NAMALWA (cell line): ENCODE measurements around the gene PPP1R9B.

ENCODE experiments used
- DNase-seq: peaks from one replicate; pipeline ENCODE4 v3.0.0-alpha.2; 2015; ENCODE audit warnings: low spot score

PPP1R9B gene, protein sequence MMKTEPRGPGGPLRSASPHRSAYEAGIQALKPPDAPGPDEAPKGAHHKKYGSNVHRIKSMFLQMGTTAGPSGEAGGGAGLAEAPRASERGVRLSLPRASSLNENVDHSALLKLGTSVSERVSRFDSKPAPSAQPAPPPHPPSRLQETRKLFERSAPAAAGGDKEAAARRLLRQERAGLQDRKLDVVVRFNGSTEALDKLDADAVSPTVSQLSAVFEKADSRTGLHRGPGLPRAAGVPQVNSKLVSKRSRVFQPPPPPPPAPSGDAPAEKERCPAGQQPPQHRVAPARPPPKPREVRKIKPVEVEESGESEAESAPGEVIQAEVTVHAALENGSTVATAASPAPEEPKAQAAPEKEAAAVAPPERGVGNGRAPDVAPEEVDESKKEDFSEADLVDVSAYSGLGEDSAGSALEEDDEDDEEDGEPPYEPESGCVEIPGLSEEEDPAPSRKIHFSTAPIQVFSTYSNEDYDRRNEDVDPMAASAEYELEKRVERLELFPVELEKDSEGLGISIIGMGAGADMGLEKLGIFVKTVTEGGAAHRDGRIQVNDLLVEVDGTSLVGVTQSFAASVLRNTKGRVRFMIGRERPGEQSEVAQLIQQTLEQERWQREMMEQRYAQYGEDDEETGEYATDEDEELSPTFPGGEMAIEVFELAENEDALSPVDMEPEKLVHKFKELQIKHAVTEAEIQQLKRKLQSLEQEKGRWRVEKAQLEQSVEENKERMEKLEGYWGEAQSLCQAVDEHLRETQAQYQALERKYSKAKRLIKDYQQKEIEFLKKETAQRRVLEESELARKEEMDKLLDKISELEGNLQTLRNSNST

DNA sequence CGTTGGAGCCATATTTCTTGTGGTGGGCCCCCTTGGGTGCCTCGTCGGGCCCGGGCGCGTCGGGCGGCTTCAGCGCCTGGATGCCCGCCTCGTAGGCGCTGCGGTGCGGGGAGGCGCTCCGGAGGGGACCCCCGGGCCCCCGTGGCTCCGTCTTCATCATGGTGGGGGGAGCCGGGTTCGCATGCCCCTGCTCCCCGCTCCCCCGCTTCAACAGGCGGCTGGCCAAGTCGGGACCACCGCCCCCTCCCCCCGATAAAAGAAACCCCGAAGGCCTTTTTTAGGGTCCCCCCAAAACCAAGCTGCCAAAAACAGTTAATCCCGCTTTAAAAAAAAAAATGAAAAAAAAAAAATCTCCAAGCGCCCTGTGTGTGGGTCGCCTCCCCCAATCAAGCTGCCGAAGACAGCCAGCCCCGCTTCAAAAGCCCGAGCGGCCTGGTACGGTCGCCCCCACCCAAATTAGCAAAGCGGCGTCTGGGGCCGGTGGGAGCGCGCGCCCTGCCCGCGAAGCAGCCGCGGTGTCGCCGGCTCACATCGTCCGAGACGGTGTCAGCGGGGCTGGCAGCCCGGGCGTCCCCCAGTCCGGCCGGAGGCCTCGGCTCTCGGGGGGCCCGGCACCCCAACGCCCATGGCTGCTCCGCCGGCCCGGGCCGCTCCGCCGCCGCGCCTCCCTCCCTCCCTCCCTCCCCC is at the start of gene PPP1R9B:
PPP1R9B (minus strand) TSS at position 324 of the 687 bp plus-strand sequence; CDS start at position 160, 164 bp downstream.
- no peak for DNase-seq

GRCh38 chr17:50199803-50200456 is 49.5 kb upstream of the PPP1R9B start:
- peak; percentile 69 for DNase-seq

DNA sequence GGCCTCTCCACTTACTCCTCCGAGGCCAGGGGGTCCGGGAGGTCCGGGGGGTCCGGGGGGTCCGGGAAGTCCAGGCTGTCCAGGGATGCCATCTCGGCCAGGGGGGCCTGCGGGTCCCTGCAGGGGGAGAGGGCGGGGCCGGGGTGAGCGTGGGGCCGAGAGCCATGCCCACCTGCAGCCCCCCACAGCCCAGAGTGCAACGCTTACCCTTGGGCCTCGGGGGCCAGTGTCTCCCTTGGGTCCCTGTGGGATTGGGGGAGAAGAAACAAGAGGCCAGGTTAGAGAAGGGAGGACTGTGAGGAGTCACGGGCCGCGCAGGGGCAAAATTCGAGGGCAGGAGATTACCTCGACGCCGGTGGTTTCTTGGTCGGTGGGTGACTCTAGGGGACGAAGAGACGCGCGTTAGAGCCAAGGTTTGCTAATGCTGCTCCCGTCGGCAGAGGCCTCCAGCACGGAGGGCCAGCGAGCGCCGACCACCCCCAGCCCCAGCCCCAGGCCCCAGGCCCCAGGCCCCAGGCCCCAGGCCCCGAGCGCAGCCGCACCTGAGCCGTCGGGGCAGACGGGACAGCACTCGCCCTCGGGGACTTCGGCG is 48.8 kb upstream of the PPP1R9B start:
- DNase-seq = no peak

DNA sequence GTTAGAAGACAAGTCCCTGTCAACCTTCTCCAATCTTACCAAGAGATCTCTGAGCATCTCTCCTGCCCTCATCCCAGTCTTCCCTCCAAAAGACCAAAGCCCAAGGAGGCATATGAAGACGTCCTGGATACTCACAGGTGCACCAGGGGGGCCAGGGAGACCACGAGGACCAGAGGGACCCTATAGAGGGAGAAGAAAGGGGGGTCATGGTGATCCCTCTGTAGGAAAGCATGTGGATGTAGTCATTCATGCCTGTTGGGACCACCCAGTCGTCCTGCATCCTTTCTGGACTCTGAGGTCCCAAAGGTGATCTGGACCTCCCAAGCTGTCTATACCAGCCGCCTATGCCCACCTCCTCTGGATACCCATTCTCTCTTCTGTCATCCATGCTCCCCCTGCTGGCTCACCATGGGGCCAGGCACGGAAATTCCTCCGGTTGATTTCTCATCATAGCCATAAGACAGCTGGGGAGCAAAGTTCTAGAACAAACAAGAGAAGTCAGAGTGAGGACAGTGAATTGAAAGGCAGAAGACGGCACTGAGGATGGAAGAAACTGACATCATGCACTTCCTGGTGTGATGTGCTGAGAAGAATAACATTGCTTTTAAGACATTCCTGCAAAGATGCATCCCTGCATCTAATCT is 47.7 kb upstream of the PPP1R9B start:
- DNase-seq = peak; percentile 81

- DNase-seq = no peak
These were observed 46.3 kb upstream of the PPP1R9B start for GRCh38 chr17:50196826-50197225.

GRCh38 chr17:50196036-50196435 is 45.6 kb upstream of the PPP1R9B start:
- no peak for DNase-seq

DNA sequence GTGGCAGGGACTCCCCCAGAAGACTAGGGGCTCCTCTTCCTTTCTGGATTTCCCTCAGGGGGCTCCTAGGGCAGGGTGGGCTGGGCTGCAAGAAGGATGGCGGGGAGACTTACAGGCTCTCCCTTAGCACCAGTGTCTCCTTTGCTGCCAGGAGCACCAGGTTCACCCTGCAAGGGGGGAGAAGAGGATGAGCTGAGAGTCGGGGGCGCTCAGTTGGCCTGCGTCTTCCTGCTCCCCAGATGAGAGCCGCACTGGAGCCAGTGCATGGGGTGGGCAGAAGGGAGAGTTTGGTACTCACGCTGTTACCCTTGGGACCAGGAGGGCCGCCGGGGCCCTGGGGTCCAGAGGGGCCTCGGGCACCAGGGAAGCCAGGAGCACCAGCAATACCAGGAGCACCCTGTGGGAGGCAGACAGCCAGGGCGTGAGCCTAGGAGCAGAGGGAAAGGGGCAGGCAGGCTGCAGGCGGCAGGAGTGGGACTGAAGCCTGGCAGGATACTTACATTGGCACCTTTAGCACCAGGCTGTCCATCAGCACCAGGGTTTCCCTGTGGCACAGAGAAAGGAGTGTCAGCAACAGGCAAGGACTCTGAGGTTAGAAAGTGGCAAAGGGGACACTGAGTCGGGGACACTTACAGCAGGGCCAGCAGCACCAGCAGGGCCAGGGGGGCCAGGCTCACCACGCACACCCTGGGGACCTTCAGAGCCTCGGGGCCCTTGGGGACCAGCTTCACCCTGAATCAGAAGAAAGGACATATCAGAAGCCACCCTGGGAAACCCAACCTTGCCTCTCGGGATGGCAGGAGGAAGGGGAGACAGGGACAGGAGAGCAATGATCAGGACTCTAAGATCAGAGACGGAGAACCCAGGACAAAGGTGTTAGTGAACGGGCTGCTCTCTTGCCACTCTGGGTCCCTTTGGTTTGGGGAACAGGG is 44.7 kb upstream of the PPP1R9B start:
- DNase-seq = no peak

DNA sequence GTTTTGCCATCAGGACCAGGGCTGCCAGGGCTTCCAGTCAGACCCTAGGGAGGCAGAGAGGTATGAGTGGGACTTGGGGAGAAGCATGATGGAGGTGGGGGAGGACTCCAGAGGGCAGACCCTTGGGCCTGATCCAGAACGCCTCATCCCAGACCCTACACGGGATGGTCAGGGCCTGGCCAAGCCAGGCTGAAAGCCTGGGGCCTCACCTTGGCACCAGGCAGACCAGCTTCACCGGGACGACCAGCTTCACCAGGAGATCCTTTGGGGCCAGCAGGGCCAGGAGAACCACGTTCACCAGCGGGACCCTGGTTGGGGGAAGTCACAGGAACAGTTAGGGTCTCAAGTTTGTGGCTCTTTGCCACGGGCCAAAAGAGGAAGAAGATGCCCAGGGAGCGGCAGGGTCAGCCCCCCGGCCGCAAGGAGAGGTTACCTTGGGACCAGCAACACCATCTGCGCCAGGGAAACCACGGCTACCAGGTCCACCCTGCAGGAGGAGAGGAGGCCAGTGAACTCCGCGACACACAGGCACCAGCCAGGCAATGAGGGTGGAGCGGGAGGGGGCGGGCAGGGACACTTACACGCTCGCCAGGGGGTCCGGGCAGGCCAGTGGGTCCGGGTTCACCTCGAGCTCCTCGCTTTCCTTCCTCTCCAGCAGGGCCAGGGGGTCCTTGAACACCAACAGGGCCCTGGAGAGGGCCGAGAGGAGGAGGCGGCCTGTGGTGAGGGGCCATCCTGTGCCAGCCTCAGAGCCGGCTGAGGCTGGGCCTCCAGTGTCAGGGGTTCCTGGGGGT is 43.9 kb upstream of the PPP1R9B start:
- DNase-seq = no peak

DNA sequence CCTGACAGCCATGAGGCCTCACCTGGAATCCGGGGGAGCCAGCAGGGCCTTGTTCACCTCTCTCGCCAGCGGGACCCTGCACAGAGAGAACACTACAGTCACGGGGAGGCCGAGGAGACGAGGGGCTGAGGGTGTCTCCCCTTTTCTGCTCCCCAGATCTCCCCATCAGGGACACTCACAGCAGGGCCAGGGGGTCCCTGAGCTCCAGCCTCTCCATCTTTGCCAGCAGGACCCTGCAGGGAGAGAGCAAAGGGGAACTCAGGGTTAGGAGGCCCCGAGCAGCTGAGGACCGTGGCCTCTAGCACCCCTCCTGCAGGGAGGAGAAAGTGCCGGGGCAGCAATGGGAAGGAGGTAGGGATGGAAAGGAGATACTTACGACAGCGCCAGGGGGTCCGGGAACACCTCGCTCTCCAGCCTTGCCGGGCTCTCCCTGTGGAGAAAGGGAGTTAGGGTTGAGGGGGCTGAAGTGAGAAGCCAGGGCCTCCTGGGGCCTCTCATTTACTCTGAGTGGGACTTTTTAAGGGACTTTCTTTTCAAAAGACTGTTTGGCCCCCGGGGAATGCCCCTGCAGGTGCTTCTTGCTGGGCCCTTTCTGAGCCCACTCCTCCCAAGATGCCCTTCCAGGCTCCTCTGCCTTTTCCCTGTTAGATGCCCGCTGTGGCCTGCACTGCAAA is 42.3 kb upstream of the PPP1R9B start:
- DNase-seq = no peak

GRCh38 chr17:50192144-50192617 is 41.7 kb upstream of the PPP1R9B start:
- DNase-seq = no peak

- no peak for DNase-seq
These were observed 41.1 kb upstream of the PPP1R9B start for GRCh38 chr17:50191359-50192143.

GRCh38 chr17:50190603-50191358 is 40.3 kb upstream of the PPP1R9B start:
- DNase-seq = no peak

DNA sequence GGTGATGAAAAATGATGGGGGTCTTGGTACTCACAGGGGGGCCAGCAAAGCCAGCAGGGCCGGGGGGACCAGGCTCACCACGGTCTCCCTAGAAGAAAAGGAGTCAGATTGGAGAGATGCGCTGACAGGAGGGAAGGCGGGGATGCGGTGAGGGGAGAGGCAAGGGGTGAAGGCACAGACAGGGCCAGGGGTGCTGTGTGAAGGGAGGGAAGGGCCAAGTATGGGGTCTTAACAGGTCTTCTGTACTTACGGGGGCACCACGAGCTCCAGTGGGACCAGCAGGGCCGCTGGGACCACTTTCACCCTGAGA is 39.8 kb upstream of the PPP1R9B start:
- no peak for DNase-seq

DNA sequence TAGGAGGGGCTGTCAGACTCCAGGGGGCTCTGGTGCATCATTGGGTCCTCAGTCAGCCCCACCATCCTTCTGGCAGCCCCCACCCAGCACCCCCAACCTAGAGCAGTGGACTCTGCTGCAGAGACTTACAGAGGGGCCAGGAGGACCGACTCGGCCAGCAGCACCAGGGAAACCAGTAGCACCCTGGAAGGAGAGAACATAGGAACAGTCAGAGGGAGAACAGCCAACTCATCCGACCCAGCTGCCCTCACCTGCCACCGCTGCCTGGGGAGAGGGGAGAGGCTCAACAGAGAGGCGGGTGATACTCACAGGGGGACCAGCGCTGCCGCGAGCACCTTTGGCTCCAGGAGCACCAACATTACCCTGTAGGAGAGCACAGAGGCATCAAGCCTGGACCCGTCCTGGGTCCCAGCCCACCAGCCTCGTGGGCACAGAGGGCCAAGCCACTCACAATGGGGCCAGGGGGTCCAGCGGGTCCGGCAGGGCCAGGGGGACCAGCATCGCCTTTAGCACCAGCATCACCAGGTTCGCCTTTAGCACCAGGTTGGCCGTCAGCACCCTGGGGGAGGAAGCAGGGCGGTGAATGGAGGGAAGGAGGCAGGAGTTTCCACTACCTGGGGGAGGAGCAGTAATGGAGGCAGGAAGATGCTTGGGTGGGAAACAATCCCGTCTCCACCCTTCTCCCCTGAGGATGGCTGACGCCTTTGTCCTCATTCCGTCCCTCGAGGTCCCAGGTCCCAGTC is 39.2 kb upstream of the PPP1R9B start:
- DNase-seq = no peak

DNA sequence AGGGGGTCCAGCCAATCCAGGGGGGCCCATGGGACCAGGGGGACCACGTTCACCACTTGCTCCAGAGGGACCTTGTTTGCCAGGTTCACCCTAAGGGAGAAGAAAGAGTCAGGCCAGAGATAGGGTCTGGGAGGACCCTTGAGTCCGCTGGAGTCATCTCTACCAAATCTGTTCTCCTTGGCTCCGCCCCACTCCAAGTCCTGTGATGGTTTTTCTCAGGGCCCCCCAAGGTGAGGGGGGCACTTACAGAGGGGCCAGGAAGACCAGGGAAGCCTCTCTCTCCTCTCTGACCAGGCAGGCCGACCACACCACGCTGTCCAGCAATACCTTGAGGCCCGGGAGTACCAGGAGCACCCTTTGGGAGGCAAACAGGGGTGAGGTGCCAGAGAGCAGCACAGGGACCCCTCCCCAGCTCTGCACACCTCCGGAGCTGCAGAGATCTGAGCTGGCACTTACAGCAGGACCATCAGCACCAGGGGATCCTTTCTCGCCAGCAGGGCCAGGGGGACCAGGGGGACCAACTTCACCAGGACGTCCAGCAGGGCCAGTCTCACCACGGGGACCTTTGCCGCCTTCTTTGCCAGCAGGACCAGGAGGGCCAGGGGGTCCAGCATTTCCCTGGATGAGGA is 38.6 kb upstream of the PPP1R9B start:
- no peak for DNase-seq

DNA sequence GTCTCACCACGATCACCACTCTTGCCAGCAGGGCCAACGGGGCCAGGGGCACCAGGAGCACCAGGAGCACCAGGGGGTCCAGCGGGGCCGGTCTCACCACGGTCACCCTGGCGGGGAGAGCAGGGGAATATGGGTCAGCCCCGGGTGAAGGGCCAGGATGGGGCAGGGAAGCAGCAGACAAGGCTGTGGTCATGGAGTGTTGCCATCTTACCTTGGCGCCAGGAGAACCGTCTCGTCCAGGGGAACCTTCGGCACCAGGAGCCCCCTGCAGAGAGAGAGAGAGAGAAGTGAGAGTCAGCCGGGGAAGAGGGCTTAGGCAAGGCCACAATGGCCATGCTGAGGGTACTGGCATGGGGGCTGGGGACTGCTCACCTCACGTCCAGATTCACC is 38.0 kb upstream of the PPP1R9B start:
- DNase-seq = no peak
